NB4 (cell line): ENCODE data around the gene SLC46A2.

ENCODE experiments used
- DNase-seq: peaks from one replicate; pipeline ENCODE4 v3.0.0; 2010; ENCODE audit warnings: low read depth
- H3K4me3 ChIP-seq: one replicate; pipeline ENCODE4 v1.5.1; 2011; ENCODE audit warnings: mild to moderate bottlenecking, low read depth, low read length, moderate library complexity
- CTCF ChIP-seq: IDR thresholded peaks from one replicate; pipeline ENCODE4 v1.5.1; 2012; ENCODE audit warnings: low read depth, low read length
- MAX ChIP-seq: IDR thresholded peaks from 2 replicates; pipeline ENCODE4 v1.6.1; 2011; ENCODE audit warnings: low read depth, low read length
- MYC ChIP-seq: IDR thresholded peaks from 2 replicates; pipeline ENCODE4 v1.6.1; 2011; ENCODE audit warnings: low read depth, low read length
- POLR2A ChIP-seq: IDR thresholded peaks from 2 replicates; pipeline ENCODE4 v1.6.1; 2011; ENCODE audit warnings: mild to moderate bottlenecking; ENCODE audit not compliant: insufficient read length; ENCODE audit errors: extremely low read depth

SLC46A2 gene

GRCh38 chr9:112868461-112868860 is 22.2 kb downstream of the SLC46A2 start:
- TF ChIP-seq CTCF (no peak), MYC (no peak), MAX (no peak), POLR2A (no peak)
- no peak overlapping the region for H3K4me3 ChIP-seq
- no peak for DNase-seq

GRCh38 chr9:112867275-112867991 is 23.2 kb downstream of the SLC46A2 start:
- no peak for TF ChIP-seq MAX
- no peak for TF ChIP-seq MYC
- TF ChIP-seq POLR2A, result no peak
- no peak for TF ChIP-seq CTCF
- peak; percentile 85 for DNase-seq
- H3K4me3 ChIP-seq, result no peak overlapping the region

- peak; percentile 20 for DNase-seq
- H3K4me3 ChIP-seq, result no peak overlapping the region
- TF ChIP-seq POLR2A (no peak), CTCF (no peak), MYC (no peak), MAX (no peak)
Observed at GRCh38 chr9:112866662-112867274, 23.9 kb downstream of the SLC46A2 start.

- TF ChIP-seq CTCF (no peak), MYC (no peak), MAX (no peak), POLR2A (no peak)
Observed at GRCh38 chr9:112864982-112865381, 25.7 kb downstream of the SLC46A2 start.

GRCh38 chr9:112864403-112864802 is 26.3 kb downstream of the SLC46A2 start:
- DNase-seq, result peak; percentile 60
- H3K4me3 ChIP-seq, result no peak overlapping the region
- TF ChIP-seq POLR2A (no peak), MAX (peak; percentile 36)

More at GRCh38 chr9:112864982-112865381, 25.7 kb downstream of the SLC46A2 start:
- no peak for DNase-seq
- H3K4me3 ChIP-seq, result no peak overlapping the region

- no peak overlapping the region for H3K4me3 ChIP-seq
- peak; percentile 52 for DNase-seq
- no peak for TF ChIP-seq POLR2A
- TF ChIP-seq MYC, result no peak
- no peak for TF ChIP-seq CTCF
Observed at GRCh38 chr9:112863746-112864145, 26.9 kb downstream of the SLC46A2 start.
